Keratinocyte (primary cell): ENCODE data around the gene KIAA1755.

Source experiments
- CTCF ChIP-seq, 3 experiments: IDR thresholded peaks in 1 of 3; conservative IDR thresholded peaks in 1 of 3; optimal IDR thresholded peaks in 1 of 3; 2 replicates in 2 of 3; 3 replicates in 1 of 3; pipeline versions ENCODE3 to v1.5.1; 2011; ENCODE audit warnings: low read length in 3 of 3, mild to moderate bottlenecking in 3 of 3, moderate library complexity in 2 of 3, control low read depth in 1 of 3, inconsistent platforms in 1 of 3; ENCODE audit not compliant: insufficient read depth in 2 of 3; ENCODE audit errors: extremely low read depth in 1 of 3
- EZH2 ChIP-seq: IDR thresholded peaks from one replicate; pipeline ENCODE4 v1.6.1; 2012; ENCODE audit warnings: inconsistent platforms, mild to moderate bottlenecking, low read length, moderate library complexity

GRCh38 chr20:38277691-38278090 is 17.2 kb upstream of the KIAA1755 start:
- TF ChIP-seq EZH2 (no peak), CTCF (optimal IDR thresholded peaks at IDR 0.05 in 1 of 3, IDR thresholded peaks at IDR 0.05 in 1 of 3, conservative IDR thresholded peaks at IDR 0.05 in 1 of 3; ENCODE audit: extremely low read depth in 1 of 3, insufficient read depth in 2 of 3, low read length in 3 of 3) (no peak)
